Erythroblast (primary cell): ENCODE results near the gene IRS2.

ENCODE experiments used
- DNase-seq, 2 experiments: peaks; one replicate each; lab custom pipeline; 2025; lab: John Stamatoyannopoulos, UW
- GATA1 ChIP-seq: IDR thresholded peaks from 2 replicates; pipeline ENCODE4 v1.6.1; 2011; ENCODE audit warnings: low read depth, mild to moderate bottlenecking, control low read depth, low read length, moderate library complexity
- POLR2A ChIP-seq: IDR thresholded peaks from 2 replicates; pipeline ENCODE4 v1.6.1; 2011; ENCODE audit warnings: mild to moderate bottlenecking, low read length

Gene IRS2

GRCh38 chr13:109788372-109789111, 2.2 kb upstream of the IRS2 start:
- DNase-seq, result no peak
- no peak for TF ChIP-seq GATA1
- TF ChIP-seq POLR2A, result no peak

- TF ChIP-seq POLR2A (peak; percentile 34), GATA1 (no peak)
- DNase-seq, result peak; percentile 69 to 80
Observed at GRCh38 chr13:109787135-109787954, 962 bp upstream of the IRS2 start.

GRCh38 chr13:109785892-109786450, 412 bp downstream of the IRS2 start:
- TF ChIP-seq GATA1 (no peak), POLR2A (no peak)
- DNase-seq, result peak; percentile 58 to 77

- DNase-seq, result peak; percentile 58 to 74
Observed at GRCh38 chr13:109785141-109785891, 1.1 kb downstream of the IRS2 start.

GRCh38 chr13:109784590-109785140, 1.7 kb downstream of the IRS2 start:
- peak; percentile 79 to 90 for DNase-seq
- TF ChIP-seq GATA1 (no peak), POLR2A (no peak)

More at GRCh38 chr13:109785141-109785891, 1.1 kb downstream of the IRS2 start:
- TF ChIP-seq POLR2A (no peak), GATA1 (no peak)

GRCh38 chr13:109783815-109784589, 2.4 kb downstream of the IRS2 start:
- TF ChIP-seq POLR2A (no peak), GATA1 (no peak)
- peak; percentile 23 to 52 for DNase-seq

- TF ChIP-seq GATA1, result no peak
- TF ChIP-seq POLR2A, result no peak
- no peak for DNase-seq
Observed at GRCh38 chr13:109783447-109783814, 3.0 kb downstream of the IRS2 start.

GRCh38 chr13:109782823-109783431, 3.5 kb downstream of the IRS2 start:
- TF ChIP-seq POLR2A, result no peak
- DNase-seq, result no peak

GRCh38 chr13:109782066-109782822, 4.1 kb downstream of the IRS2 start:
- no peak for DNase-seq
- TF ChIP-seq GATA1 (no peak), POLR2A (no peak)

- no peak for DNase-seq
- TF ChIP-seq POLR2A, result no peak
Observed at GRCh38 chr13:109781384-109782065, 4.9 kb downstream of the IRS2 start.

- DNase-seq, result no peak
- TF ChIP-seq GATA1 (no peak), POLR2A (peak; percentile 29)
Observed at GRCh38 chr13:109780845-109781383, 5.5 kb downstream of the IRS2 start.
